PFSK-1 (cell line): ENCODE results near the gene CUEDC1.

Experiments used
- FOXP2 ChIP-seq: optimal IDR thresholded peaks from 2 replicates; pipeline ENCODE3; 2011; ENCODE audit warnings: borderline replicate concordance, control low read depth, inconsistent platforms; ENCODE audit not compliant: insufficient read depth; ENCODE audit errors: extremely low read length, extremely low read depth
- POLR2AphosphoS5 ChIP-seq: IDR thresholded peaks from 2 replicates; pipeline ENCODE4 v1.6.1; 2012; ENCODE audit warnings: low read depth, mild to moderate bottlenecking, control low read depth, low read length, moderate library complexity

GRCh38 chr17:57838857-57839570, 116.2 kb downstream of the CUEDC1 start:
- TF ChIP-seq POLR2AphosphoS5 = no peak
- TF ChIP-seq FOXP2 = no peak
